Fibroblast of mammary gland (primary cell): ENCODE data around the gene DMRTB1.

Source experiments
- DNase-seq: peaks from one replicate; pipeline ENCODE4 v3.0.0-alpha.2; 2010; ENCODE audit warnings: low read depth
- H3K4me3 ChIP-seq: 2 replicates; pipeline ENCODE4 v1.5.1; 2011; ENCODE audit warnings: low read depth, mild to moderate bottlenecking, low read length, moderate library complexity; ENCODE audit not compliant: control insufficient read depth
- CTCF ChIP-seq: conservative IDR thresholded peaks from 2 replicates; pipeline ENCODE4 v1.5.1; 2011; ENCODE audit warnings: low read depth, low read length, inconsistent platforms; ENCODE audit not compliant: control insufficient read depth, insufficient read depth

DMRTB1 gene

GRCh38 chr1:53502641-53503432 is 43.6 kb downstream of the DMRTB1 start:
- H3K4me3 ChIP-seq = no peak overlapping the region
- TF ChIP-seq CTCF = no peak
- no peak for DNase-seq

- TF ChIP-seq CTCF = no peak
- no peak for DNase-seq
- H3K4me3 ChIP-seq = no peak overlapping the region
These were observed 44.4 kb downstream of the DMRTB1 start for GRCh38 chr1:53503433-53504217.

- TF ChIP-seq CTCF = no peak
- no peak for DNase-seq
- no peak overlapping the region for H3K4me3 ChIP-seq
These were observed 45.7 kb downstream of the DMRTB1 start for GRCh38 chr1:53504901-53505300.

- no peak for DNase-seq
- TF ChIP-seq CTCF = no peak
- no peak overlapping the region for H3K4me3 ChIP-seq
These were observed 46.2 kb downstream of the DMRTB1 start for GRCh38 chr1:53505401-53505800.

- no peak for DNase-seq
- TF ChIP-seq CTCF = no peak
- H3K4me3 ChIP-seq = no peak overlapping the region
These were observed 46.7 kb downstream of the DMRTB1 start for GRCh38 chr1:53505891-53506290.

- no peak for DNase-seq
- H3K4me3 ChIP-seq = no peak overlapping the region
- TF ChIP-seq CTCF = no peak
These were observed 47.3 kb downstream of the DMRTB1 start for GRCh38 chr1:53506355-53507050.
